Measurements from ENCODE around the gene KCNH3.

Gene KCNH3

DNA sequence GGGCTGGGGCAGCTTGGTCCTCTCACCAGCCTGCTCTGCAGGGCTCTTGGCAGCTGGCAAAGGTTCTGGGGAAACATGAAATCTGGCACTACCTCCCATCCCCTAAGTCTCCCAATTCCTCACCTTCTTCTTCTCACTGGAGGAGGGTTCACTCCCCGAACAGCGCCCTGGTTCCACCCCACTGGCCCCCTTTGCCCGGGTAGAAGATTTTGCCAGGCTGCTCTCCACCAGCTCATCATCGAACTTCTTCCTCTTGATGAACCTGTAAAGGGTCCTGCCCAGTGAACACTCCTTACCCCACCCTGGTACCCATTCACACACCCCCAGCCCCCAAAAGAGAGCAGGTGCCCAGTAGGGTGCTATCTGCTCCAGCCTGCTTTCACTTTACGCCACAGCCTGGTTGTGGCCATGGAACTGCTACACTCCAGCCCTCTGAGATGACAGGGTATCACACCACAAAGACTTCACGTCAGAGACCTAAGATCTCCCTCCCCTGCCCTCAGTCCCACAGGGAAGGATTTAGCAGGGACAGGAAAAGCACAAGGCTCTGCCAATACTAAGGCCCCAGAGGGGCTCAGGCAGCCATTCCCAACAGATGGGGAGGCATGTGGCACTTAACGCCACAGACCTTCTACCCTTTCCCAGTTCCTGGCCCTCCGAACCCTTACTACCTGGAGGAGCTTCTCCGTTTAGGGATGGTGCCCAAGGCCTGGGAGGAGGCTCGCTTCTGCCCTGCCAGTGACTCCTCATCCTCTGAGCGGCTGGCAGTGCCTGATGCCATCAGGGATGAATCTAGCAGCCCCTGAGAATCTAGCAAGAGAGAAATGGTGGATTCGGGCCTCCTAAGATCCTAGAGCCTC is 26.8 kb downstream of the KCNH3 start:
- no peak overlapping the region for H3K4me3 ChIP-seq
- no peak for DNase-seq (ENCODE audit: low spot score in 2 of 2)
- in situ Hi-C loops (cut with MboI; ENCODE audit: low sequenced_read_pairs): no loop called here
- no peaks in the 10 kb centered on the region for H3K9me3 ChIP-seq
- no peaks in the 10 kb centered on the region; the same call in 1 of the 2 replicates for H3K4me1 ChIP-seq
- H3K36me3 ChIP-seq (replicated peaks): peaks cover 50% of the 10 kb centered on the region
- no peaks in the 10 kb centered on the region for H3K27me3 ChIP-seq (ENCODE audit: low read depth)

DNA sequence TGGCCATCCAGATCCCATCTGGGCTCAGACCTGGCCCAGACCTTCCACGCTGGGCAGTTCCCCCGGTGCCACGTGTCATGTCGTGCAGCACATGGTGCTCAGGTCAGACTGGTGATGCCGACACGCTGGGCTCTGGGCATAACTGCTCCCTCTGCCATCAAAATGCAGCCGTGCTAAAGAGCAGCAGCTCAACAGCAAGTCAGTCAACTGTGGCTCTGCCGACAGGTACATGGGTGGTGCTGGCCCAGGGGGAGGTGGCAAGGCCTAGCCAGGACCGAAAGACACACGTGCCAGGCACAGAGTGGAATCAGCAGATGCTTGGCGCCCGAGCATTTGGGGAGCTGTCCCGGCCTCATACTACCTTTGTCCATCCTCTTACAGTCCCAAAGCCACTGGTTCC is 27.5 kb downstream of the KCNH3 start:
- Histone ChIP-seq H3K36me3 (replicated peaks) (peaks cover 42% of the 10 kb centered on the region), H3K27me3 (ENCODE audit: low read depth) (no peaks in the 10 kb centered on the region), H3K4me3 (no peak overlapping the region; the same call in 1 of the 2 replicates), H3K9me3 (no peaks in the 10 kb centered on the region), H3K4me1 (no peaks in the 10 kb centered on the region; the same call in 1 of the 2 replicates)
- in situ Hi-C loops (cut with MboI; ENCODE audit: low sequenced_read_pairs): no loop called here
- DNase-seq (ENCODE audit: low spot score in 2 of 2): no peak

DNA sequence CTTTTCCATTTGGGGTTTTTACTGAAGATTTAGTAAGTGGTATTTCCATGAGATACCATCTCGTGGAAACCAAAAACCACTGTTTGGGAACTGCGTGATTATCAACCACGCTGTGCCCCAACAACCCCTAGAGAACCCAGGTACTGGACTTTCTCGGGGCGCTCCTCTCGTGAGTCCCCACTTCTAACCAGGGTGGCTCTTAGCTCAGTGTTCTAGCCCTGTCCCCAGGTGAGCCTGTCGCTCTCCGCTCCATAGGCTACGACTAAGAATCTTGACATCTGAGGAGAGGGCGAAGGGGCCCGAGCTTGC is 28.4 kb downstream of the KCNH3 start:
- no peak for DNase-seq (ENCODE audit: low spot score in 2 of 2)
- H3K36me3 ChIP-seq (replicated peaks): peaks cover 35% of the 10 kb centered on the region
- H3K4me1 ChIP-seq: no peaks in the 10 kb centered on the region; the same call in 1 of the 2 replicates
- no peaks in the 10 kb centered on the region for H3K9me3 ChIP-seq
- H3K27me3 ChIP-seq (ENCODE audit: low read depth): no peaks in the 10 kb centered on the region
- in situ Hi-C loops (cut with MboI; ENCODE audit: low sequenced_read_pairs): no loop called here
- peak overlapping the region; percentile 83 for H3K4me3 ChIP-seq

DNA sequence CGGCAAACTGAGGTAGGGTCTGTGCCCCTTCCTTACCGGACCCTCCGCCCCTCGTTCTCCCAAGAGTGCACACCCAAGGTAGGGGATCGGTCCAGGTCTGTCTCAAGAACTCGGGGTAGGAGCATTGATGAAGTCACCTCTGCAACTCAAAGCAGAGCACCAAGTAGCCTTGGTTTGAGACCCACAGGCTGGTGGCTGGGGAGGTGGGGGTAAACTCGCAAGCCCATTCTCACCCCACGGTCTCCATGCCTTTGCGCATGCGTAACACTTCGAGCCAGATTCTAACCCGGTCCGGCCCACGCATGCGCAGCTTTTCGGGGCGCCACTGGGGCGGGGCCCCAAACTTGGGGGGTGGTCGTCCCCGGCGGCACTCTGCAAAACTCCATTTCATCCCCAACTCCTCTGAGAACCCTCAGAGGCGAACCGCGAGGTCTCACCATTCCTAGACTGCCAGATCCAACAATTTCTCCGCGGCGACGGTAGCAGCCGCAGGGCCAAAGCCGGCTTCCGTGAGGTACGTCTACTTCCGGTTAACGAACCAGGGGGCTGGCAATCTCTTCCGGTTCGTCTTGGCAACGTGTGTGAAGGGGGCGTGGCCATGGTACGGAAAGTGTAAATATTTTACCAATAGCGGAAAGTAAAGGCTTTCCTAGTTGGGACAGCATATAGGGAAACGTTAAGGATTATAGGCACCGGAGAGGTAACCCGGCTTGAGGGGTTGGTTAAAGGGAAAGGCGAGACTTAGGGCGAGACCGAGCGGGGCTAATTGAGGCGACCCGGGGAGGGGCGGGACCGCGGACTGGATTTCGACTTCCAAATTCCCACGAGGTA is 29.0 kb downstream of the KCNH3 start, which contains the start of gene MCRS1:
TSS of gene MCRS1 (minus strand) at position 532 of the 831 bp plus-strand sequence. CDS start 1,411 bp downstream, outside the sequence.
- in situ Hi-C loops (cut with MboI; ENCODE audit: low sequenced_read_pairs): no loop called here

DNA sequence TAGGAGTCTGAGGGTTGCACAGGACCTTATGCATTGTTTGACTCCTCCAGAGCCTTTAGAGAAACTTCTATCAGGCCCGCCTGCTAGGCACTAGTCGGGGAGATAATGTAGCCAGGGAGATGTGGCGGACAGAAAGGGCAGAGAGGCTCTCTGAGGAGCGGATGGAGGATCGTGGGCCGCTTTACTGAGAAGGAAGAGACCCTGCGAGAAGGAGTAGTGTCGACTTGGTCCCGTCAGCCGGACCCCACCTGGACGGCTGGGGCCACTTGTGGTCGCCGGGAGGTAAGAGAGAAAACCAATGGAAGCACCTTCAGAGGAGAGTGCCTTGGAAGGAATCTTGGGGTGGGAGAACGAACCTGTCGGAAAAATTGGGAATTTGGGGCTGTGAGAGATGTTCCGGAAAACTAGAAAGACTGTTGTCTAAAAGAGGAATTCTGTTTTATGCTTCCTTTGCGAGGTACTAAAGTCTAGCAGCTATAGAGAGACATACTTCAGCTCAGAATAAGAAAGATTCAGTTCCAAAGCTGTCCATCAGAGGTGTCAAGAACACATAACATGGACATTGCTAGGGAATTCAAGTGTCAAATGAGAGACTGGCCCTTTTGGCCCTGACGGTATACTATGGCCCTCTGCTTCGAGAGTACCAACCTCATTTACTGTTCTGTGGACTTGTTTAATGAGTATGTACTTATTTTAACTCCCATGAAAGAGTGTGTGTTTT is 29.8 kb downstream of the KCNH3 start:
- Histone ChIP-seq H3K4me1 (no peaks in the 10 kb centered on the region; the same call in 1 of the 2 replicates), H3K4me3 (peak overlapping the region; percentile 83), H3K36me3 (replicated peaks) (peaks cover 21% of the 10 kb centered on the region), H3K27me3 (ENCODE audit: low read depth) (no peaks in the 10 kb centered on the region), H3K9me3 (no peaks in the 10 kb centered on the region)
- in situ Hi-C loops (cut with MboI; ENCODE audit: low sequenced_read_pairs): no loop called here
- DNase-seq (ENCODE audit: low spot score in 2 of 2): peak in 1 of 2 experiments; percentile 33

More for the DNA sequence above, 29.0 kb downstream of the KCNH3 start, which contains the start of gene MCRS1:
- H3K36me3 ChIP-seq (replicated peaks): peaks cover 29% of the 10 kb centered on the region
- DNase-seq (ENCODE audit: low spot score in 2 of 2): peak; percentile 91 to 93
- peak within 1 kb of the TSS; percentile 83 for H3K4me3 ChIP-seq
- no peaks in the 10 kb centered on the region for H3K9me3 ChIP-seq
- no peaks in the 10 kb centered on the region; the same call in 1 of the 2 replicates for H3K4me1 ChIP-seq
- H3K27me3 ChIP-seq (ENCODE audit: low read depth): no peaks in the 10 kb centered on the region

DNA sequence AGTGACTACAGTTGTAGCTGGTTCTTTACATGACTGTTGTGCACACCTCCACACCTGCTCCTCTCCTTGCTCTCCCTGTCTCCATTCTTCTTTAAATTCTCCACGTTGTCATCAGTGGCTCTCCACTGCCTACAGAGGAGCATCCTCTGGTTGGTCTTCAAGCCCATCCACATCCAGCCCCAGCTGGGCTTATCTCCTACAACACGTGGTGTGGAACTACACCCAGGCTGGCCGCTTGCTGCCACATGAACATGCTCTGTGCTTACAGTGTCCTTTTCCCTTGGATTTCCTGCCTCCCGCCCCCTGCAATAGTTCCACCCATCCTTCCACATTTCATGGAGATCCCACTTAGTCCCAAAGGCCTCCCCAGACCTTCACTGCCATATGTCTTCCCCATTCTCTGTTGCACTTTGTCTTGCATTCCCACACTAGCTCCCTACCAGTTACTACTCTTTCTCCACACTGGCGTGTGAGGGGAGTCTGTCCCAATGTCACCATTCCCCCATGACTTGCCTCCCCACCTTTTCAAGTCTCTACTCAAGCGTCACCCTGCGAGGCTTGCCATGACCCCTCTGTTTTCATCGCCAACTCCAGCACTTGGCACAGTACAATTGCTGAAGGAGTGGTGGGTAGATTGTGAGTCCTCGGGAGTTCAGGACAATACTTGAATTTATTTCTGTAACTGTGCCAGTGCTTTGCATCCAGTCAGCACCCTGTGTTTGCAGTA is 38.9 kb downstream of the KCNH3 start:
- H3K27me3 ChIP-seq (ENCODE audit: low read depth): no peaks in the 10 kb centered on the region

DNA sequence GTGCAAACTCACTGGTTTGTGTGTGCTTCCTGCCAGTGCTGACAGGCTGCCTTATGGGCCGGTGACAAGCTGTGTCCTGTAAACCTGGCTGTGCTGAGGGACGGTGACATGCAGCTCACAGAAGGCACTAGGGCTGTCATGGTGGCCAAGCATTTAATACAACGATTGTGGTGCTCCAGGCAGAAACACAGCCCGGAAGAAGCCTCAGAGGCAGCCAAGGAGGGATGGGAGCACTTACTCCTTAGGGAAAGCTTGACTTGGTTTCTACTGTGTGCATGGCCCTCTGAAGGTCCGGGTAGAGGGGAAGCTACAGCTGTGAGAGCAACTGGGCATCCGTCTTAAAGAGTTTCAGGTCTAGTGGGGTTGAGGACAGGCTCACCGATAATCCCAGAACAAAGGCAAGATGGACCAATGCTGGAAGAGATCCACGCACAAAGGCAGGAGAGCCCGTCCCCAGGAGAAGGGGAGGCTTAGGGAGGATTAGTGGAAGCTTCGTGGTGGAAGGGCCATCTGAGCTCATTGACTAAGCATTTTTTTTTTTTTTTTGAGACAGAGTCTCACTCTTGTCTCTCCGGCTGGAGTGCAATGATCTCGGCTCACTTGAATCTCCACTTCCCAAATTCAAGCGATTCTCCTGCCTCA is 39.8 kb downstream of the KCNH3 start:
- H3K4me1 ChIP-seq: peaks cover 2% of the 10 kb centered on the region
- no peak overlapping the region for H3K4me3 ChIP-seq
- in situ Hi-C loops (cut with MboI; ENCODE audit: low sequenced_read_pairs): no loop called here
- DNase-seq (ENCODE audit: low spot score in 2 of 2): peak; percentile 60 to 65
- peaks cover 15% of the 10 kb centered on the region for H3K36me3 ChIP-seq (replicated peaks)
- no peaks in the 10 kb centered on the region for H3K9me3 ChIP-seq
- no peaks in the 10 kb centered on the region for H3K27me3 ChIP-seq (ENCODE audit: low read depth)

More for the DNA sequence above, 38.9 kb downstream of the KCNH3 start:
- Histone ChIP-seq H3K36me3 (replicated peaks) (peaks cover 9% of the 10 kb centered on the region), H3K9me3 (no peaks in the 10 kb centered on the region), H3K4me1 (peaks cover 2% of the 10 kb centered on the region), H3K4me3 (no peak overlapping the region)
- DNase-seq (ENCODE audit: low spot score in 2 of 2): no peak
- in situ Hi-C loops (cut with MboI; ENCODE audit: low sequenced_read_pairs): no loop called here

DNA sequence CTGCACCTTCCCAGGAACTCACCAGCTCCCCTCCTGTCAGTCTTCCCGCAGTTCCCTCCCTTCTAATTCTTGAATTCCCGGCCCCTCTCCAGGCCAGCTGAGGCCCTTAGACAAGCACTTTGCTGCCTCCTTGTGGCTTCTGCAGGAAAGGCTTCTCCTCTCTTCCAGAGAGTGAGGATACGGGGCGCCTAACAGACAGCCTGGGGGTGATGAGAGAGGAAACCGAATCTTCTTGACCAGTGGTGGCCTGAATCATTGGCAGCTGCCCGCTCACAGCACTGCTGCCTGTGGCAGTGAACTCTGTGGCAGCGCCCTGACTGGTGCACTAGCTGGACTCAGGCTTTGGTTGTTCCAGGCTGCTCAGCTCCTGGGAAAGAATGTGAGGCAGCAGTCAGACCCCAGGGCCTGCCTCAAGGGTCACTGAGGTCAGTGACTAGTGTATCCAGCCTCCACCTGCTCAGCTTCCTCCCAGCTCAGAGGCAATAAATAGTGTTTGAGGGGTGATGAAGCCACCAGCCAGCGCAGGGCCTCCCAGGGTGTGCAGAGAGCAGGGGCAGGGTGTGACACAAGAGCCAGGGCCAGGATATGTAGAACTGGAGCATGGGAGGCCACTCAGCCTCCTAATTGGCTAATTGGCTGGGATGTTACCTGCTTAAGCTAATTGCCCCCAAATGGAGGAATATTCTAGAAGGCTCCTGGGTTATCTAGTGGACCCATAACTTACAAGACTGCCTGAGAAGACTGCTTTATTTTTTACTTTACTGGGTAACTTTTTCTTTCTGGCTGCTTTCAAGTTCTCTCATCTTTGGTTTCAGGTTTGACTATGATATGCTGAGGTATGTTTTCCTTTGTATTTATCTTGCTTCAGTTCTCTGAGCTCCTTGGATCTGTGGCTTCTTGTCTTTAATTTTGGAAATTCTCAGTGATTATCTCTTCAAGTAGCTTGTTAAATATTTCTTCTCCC is 42.0 kb downstream of the KCNH3 start:
- H3K4me3 ChIP-seq: no peak overlapping the region
- DNase-seq (ENCODE audit: low spot score in 2 of 2): peak; percentile 78 to 89
- in situ Hi-C loops (cut with MboI; ENCODE audit: low sequenced_read_pairs): no loop called here
- no peaks in the 10 kb centered on the region for H3K9me3 ChIP-seq
- H3K4me1 ChIP-seq: peaks cover 2% of the 10 kb centered on the region
- peaks cover 9% of the 10 kb centered on the region for H3K36me3 ChIP-seq (replicated peaks)
- H3K27me3 ChIP-seq (ENCODE audit: low read depth): no peaks in the 10 kb centered on the region

DNA sequence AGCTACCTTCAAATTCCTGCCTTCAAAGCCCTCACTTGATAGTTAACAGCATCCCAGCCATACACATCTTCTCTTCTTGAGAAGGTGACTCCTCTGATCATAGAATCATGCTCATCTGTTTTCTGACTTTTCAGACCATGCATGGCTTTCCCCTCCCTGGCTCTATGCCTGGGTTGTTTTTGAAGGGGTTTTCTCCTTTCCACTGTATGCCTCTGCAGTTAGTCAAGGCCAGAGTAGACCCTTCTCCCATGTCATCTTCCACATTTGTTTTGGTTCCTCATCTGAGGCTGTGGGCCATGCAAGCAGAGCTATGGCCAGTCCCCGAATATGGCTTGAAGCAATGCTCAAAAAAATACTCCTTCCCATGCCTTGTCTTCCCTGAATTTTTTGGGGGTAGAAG is 43.4 kb downstream of the KCNH3 start:
- in situ Hi-C loops (cut with MboI; ENCODE audit: low sequenced_read_pairs): no loop called here
- no peak for DNase-seq (ENCODE audit: low spot score in 2 of 2)

DNA sequence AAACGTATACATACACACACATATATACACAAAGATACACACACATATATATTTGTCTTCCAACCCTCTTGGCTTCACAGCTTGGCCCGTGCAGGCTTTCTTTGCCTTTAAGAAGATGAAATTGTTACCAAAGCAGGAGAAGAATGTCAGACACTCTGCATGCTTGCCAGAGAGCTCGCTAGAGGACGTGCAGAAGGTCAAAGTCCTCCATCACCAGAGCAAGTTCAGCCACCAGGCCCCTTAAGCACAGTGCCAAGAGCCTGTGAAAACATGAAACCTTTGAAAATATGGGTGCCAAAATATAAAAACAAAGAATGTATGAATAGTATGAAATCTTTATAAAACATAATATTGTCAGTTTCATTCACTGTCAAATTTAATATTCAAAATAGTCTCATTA is 44.0 kb downstream of the KCNH3 start:
- Histone ChIP-seq H3K9me3 (no peaks in the 10 kb centered on the region), H3K27me3 (ENCODE audit: low read depth) (no peaks in the 10 kb centered on the region), H3K4me1 (peaks cover 2% of the 10 kb centered on the region), H3K4me3 (no peak overlapping the region), H3K36me3 (replicated peaks) (peaks cover 9% of the 10 kb centered on the region)
- no peak for DNase-seq (ENCODE audit: low spot score in 2 of 2)
- in situ Hi-C loops (cut with MboI; ENCODE audit: low sequenced_read_pairs): no loop called here

More for the DNA sequence above, 43.4 kb downstream of the KCNH3 start:
- peaks cover 9% of the 10 kb centered on the region for H3K36me3 ChIP-seq (replicated peaks)
- no peaks in the 10 kb centered on the region for H3K9me3 ChIP-seq
- no peaks in the 10 kb centered on the region for H3K27me3 ChIP-seq (ENCODE audit: low read depth)
- H3K4me3 ChIP-seq: no peak overlapping the region
- peaks cover 2% of the 10 kb centered on the region for H3K4me1 ChIP-seq

DNA sequence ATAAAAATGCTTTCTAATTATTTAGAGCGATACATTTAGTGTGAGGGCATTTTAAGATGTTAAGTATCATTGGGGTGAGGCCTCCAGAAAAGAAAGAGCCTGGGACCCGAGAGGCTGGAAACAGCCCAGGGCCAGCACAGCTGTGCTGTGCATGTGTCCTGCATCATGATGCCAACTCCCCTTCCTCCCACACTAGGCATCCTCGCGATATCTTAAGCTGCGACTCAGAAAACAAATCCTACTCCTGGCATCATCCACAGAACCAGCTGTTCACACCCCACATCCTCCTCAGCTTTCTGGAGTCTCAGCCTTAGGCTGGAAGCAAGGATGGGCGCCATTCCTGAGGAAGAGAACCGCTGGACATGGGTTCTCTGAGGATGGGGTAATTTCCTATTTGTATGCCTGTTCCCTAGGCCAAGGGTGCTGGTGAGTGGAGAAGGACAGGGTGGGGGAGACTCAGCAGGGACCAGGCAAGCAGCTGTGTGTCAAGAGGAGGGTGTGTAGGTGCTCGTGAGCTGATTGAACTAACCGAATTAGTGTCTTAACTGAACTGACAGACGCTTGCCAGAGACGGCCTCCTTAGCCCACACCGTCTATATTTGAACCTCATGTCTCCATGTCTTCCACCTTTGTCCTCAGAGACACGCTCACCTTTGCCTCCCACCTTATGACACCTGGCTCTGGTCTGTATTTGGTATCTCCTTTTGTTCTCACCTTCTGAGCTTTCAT is 44.7 kb downstream of the KCNH3 start:
- peaks cover 9% of the 10 kb centered on the region for H3K36me3 ChIP-seq (replicated peaks)
- in situ Hi-C loops (cut with MboI; ENCODE audit: low sequenced_read_pairs): no loop called here
- H3K27me3 ChIP-seq (ENCODE audit: low read depth): no peaks in the 10 kb centered on the region
- no peak for DNase-seq (ENCODE audit: low spot score in 2 of 2)
- H3K4me3 ChIP-seq: no peak overlapping the region
- no peaks in the 10 kb centered on the region for H3K9me3 ChIP-seq
- peaks cover 2% of the 10 kb centered on the region for H3K4me1 ChIP-seq

Data from HAP-1 (cell line).